Choroid plexus epithelial cell (primary cell): ENCODE results near the gene KMT2E.

Source experiments
- DNase-seq: peaks from one replicate; pipeline ENCODE4 v3.0.0-alpha.2; 2010; ENCODE audit warnings: low read depth
- H3K4me3 ChIP-seq: 2 replicates; pipeline ENCODE4 v1.5.1; 2011; ENCODE audit warnings: low read depth, mild to moderate bottlenecking, control low read depth, low read length, moderate library complexity
- CTCF ChIP-seq: conservative IDR thresholded peaks from 2 replicates; pipeline ENCODE4 v1.5.1; 2011; ENCODE audit warnings: low read depth, mild to moderate bottlenecking, control low read depth, inconsistent platforms, low read length, moderate library complexity

Gene KMT2E

GRCh38 chr7:105015390-105015965 is 1.5 kb downstream of the KMT2E start:
- TF ChIP-seq CTCF, result no peak
- H3K4me3 ChIP-seq, result peak overlapping the region; percentile 95
- DNase-seq, result peak; percentile 53

GRCh38 chr7:105016068-105016708 is 2.2 kb downstream of the KMT2E start:
- DNase-seq, result no peak
- H3K4me3 ChIP-seq, result peak overlapping the region; percentile 95
- no peak for TF ChIP-seq CTCF

GRCh38 chr7:105016709-105017656 is 3.0 kb downstream of the KMT2E start:
- peak overlapping the region; percentile 95 for H3K4me3 ChIP-seq
- DNase-seq, result peak; percentile 59
- no peak for TF ChIP-seq CTCF

- peak overlapping the region; percentile 29 for H3K4me3 ChIP-seq
- no peak for TF ChIP-seq CTCF
- no peak for DNase-seq
These were observed 3.8 kb downstream of the KMT2E start for GRCh38 chr7:105017657-105018365.

GRCh38 chr7:105019269-105019668 is 5.3 kb downstream of the KMT2E start:
- no peak for TF ChIP-seq CTCF
- no peak for DNase-seq
- H3K4me3 ChIP-seq, result no peak overlapping the region

- TF ChIP-seq CTCF, result no peak
- H3K4me3 ChIP-seq, result no peak overlapping the region
- DNase-seq, result no peak
These were observed 6.9 kb downstream of the KMT2E start for GRCh38 chr7:105020926-105021325.
